H1 (cell line): ENCODE data around the gene VSTM4. TPM values are rescaled to one million over a fixed set of nuclear protein-coding genes. Genes with fewer than 3 reads are reported as not detected.

Experiments
- ATF2 ChIP-seq: IDR thresholded peaks from 2 replicates; pipeline ENCODE4 v1.6.1; 2012; ENCODE audit warnings: low read length, inconsistent platforms
- CBX8 ChIP-seq: fragments of 300-800, 300-1000 bp; sonication (generic); IDR thresholded peaks from 2 replicates; pipeline ENCODE4 v1.7.1; 2016; ENCODE audit warnings: low read depth, low read length, borderline replicate concordance
- EP300 ChIP-seq, 2 experiments: IDR thresholded peaks; 1 replicate in 1 of 2; 2 replicates in 1 of 2; pipeline ENCODE4 v1.6.1; 2011 to 2012; ENCODE audit warnings: low read depth in 2 of 2, low read length in 2 of 2, mild to moderate bottlenecking in 2 of 2, borderline replicate concordance in 1 of 2, inconsistent platforms in 1 of 2, moderate library complexity in 1 of 2
- GTF2F1 ChIP-seq: IDR thresholded peaks from 2 replicates; pipeline ENCODE4 v1.6.1; 2012; ENCODE audit warnings: low read depth, low read length, improper control_type of control experiment, borderline replicate concordance
- NANOG ChIP-seq: IDR thresholded peaks from 2 replicates; pipeline ENCODE4 v1.6.1; 2011; ENCODE audit warnings: low read length, low read depth, mild to moderate bottlenecking, inconsistent platforms; ENCODE audit not compliant: insufficient read depth, poor library complexity, severe bottlenecking
- RBBP5 ChIP-seq: IDR thresholded peaks from 2 replicates; pipeline ENCODE4 v1.7.1; 2012; ENCODE audit warnings: low read depth, mild to moderate bottlenecking, inconsistent platforms, low read length, moderate library complexity, borderline replicate concordance
- SP4 ChIP-seq: IDR thresholded peaks from 2 replicates; pipeline ENCODE4 v1.6.1; 2012; ENCODE audit warnings: low read length, inconsistent platforms
- polyA plus RNA-seq, 7 experiments: library from polyadenylated mRNA; depleted of rRNA in 3 of 7; stranded (reverse) in 5 of 7; unstranded in 2 of 7; fragments of >200 nt in 5 of 7; fragments of 200-250 nt in 2 of 7; gene quantifications; 1 replicate in 5 of 7; 2 replicates in 1 of 7; 4 replicates in 1 of 7; pipeline versions ENCODE4 v1.2.1 to v1.2.3, GENCODE V29; 2011 to 2013; ENCODE audit warnings: missing spikeins in 2 of 7, mixed read lengths in 2 of 7
- total RNA-seq: library from RNA; stranded (reverse); fragmentation: NEBNext Ultra II Directional; extraction: Animal tissue kit (Norgen Biotek cat#: 25700); gene quantifications from 2 replicates; pipeline ENCODE4 v1.2.1, GENCODE V29; 2021
- TF ChIP-seq, protein P1 (sequence below): fragments of 300-600 bp; sonication (generic); IDR thresholded peaks from 2 replicates; pipeline ENCODE4 v1.7.1; 2012; ENCODE audit warnings: low read length, moderate library complexity, mild to moderate bottlenecking, inconsistent platforms; ENCODE audit not compliant: insufficient replicate concordance

VSTM4 gene
- total and polyA plus RNA-seq, 2 of the 8 experiments (the other 6 are each of a cell fraction or from before 2014, with no cell fraction given), result 0.48 to 0.73 TPM

GRCh38 chr10:49053998-49054692 lies 61.2 kb downstream of the VSTM4 start (continued):
- TF ChIP-seq, protein P1, sequence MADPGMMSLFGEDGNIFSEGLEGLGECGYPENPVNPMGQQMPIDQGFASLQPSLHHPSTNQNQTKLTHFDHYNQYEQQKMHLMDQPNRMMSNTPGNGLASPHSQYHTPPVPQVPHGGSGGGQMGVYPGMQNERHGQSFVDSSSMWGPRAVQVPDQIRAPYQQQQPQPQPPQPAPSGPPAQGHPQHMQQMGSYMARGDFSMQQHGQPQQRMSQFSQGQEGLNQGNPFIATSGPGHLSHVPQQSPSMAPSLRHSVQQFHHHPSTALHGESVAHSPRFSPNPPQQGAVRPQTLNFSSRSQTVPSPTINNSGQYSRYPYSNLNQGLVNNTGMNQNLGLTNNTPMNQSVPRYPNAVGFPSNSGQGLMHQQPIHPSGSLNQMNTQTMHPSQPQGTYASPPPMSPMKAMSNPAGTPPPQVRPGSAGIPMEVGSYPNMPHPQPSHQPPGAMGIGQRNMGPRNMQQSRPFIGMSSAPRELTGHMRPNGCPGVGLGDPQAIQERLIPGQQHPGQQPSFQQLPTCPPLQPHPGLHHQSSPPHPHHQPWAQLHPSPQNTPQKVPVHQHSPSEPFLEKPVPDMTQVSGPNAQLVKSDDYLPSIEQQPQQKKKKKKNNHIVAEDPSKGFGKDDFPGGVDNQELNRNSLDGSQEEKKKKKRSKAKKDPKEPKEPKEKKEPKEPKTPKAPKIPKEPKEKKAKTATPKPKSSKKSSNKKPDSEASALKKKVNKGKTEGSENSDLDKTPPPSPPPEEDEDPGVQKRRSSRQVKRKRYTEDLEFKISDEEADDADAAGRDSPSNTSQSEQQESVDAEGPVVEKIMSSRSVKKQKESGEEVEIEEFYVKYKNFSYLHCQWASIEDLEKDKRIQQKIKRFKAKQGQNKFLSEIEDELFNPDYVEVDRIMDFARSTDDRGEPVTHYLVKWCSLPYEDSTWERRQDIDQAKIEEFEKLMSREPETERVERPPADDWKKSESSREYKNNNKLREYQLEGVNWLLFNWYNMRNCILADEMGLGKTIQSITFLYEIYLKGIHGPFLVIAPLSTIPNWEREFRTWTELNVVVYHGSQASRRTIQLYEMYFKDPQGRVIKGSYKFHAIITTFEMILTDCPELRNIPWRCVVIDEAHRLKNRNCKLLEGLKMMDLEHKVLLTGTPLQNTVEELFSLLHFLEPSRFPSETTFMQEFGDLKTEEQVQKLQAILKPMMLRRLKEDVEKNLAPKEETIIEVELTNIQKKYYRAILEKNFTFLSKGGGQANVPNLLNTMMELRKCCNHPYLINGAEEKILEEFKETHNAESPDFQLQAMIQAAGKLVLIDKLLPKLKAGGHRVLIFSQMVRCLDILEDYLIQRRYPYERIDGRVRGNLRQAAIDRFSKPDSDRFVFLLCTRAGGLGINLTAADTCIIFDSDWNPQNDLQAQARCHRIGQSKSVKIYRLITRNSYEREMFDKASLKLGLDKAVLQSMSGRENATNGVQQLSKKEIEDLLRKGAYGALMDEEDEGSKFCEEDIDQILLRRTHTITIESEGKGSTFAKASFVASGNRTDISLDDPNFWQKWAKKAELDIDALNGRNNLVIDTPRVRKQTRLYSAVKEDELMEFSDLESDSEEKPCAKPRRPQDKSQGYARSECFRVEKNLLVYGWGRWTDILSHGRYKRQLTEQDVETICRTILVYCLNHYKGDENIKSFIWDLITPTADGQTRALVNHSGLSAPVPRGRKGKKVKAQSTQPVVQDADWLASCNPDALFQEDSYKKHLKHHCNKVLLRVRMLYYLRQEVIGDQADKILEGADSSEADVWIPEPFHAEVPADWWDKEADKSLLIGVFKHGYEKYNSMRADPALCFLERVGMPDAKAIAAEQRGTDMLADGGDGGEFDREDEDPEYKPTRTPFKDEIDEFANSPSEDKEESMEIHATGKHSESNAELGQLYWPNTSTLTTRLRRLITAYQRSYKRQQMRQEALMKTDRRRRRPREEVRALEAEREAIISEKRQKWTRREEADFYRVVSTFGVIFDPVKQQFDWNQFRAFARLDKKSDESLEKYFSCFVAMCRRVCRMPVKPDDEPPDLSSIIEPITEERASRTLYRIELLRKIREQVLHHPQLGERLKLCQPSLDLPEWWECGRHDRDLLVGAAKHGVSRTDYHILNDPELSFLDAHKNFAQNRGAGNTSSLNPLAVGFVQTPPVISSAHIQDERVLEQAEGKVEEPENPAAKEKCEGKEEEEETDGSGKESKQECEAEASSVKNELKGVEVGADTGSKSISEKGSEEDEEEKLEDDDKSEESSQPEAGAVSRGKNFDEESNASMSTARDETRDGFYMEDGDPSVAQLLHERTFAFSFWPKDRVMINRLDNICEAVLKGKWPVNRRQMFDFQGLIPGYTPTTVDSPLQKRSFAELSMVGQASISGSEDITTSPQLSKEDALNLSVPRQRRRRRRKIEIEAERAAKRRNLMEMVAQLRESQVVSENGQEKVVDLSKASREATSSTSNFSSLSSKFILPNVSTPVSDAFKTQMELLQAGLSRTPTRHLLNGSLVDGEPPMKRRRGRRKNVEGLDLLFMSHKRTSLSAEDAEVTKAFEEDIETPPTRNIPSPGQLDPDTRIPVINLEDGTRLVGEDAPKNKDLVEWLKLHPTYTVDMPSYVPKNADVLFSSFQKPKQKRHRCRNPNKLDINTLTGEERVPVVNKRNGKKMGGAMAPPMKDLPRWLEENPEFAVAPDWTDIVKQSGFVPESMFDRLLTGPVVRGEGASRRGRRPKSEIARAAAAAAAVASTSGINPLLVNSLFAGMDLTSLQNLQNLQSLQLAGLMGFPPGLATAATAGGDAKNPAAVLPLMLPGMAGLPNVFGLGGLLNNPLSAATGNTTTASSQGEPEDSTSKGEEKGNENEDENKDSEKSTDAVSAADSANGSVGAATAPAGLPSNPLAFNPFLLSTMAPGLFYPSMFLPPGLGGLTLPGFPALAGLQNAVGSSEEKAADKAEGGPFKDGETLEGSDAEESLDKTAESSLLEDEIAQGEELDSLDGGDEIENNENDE, result no peak
- TF ChIP-seq ATF2 (no peak), RBBP5 (no peak), SP4 (no peak), NANOG (no peak), EP300 (IDR thresholded peaks at IDR 0.05; ENCODE audit: borderline replicate concordance in 1 of 2, low read depth in 2 of 2, low read length in 2 of 2) (no peak), CBX8 (no peak), GTF2F1 (no peak)
